AG04449 (cell line): Measurements from ENCODE around the gene PITX1.

Experiments
- CTCF ChIA-PET: fragments of 350-600 bp; formaldehyde crosslinking; extraction: SDS; loops from one replicate; lab custom pipeline; 2021; ENCODE audit warnings: antibody characterized with exemption; lab: Yijun Ruan, JAX
- POLR2A ChIA-PET: fragments of 400-600, 350-600 bp; formaldehyde crosslinking; extraction: SDS; loops from one replicate; lab custom pipeline; 2020; ENCODE audit warnings: antibody characterized with exemption, inconsistent platforms; lab: Yijun Ruan, JAX
- DNase-seq: peaks from one replicate; pipeline ENCODE4 v3.0.0-alpha.2; 2010; ENCODE audit warnings: low read depth, low spot score
- H3K4me3 ChIP-seq: 2 replicates; pipeline ENCODE4 v1.5.1; 2011; ENCODE audit warnings: low read depth, mild to moderate bottlenecking, control low read depth, low read length
- CTCF ChIP-seq: IDR thresholded peaks from one replicate; pipeline ENCODE4 v1.5.1; 2011; ENCODE audit warnings: mild to moderate bottlenecking, moderate library complexity, low read length, control low read depth, inconsistent platforms; ENCODE audit not compliant: insufficient read depth; ENCODE audit errors: missing control alignments

The PITX1 gene

GRCh38 chr5:134989266-134989830, 44.7 kb downstream of the PITX1 start:
- ChIA-PET POLR2A (no interaction called here), CTCF (no interaction called here)
- TF ChIP-seq CTCF: no peak
- H3K4me3 ChIP-seq: no peak overlapping the region
- DNase-seq: no peak

- CTCF ChIA-PET: no interaction called here
- POLR2A ChIA-PET: no interaction called here
- H3K4me3 ChIP-seq: no peak overlapping the region
- no peak for DNase-seq
- no peak for TF ChIP-seq CTCF
Measured at GRCh38 chr5:134982230-134982629, 51.8 kb downstream of the PITX1 start.

- TF ChIP-seq CTCF: no peak
- no peak overlapping the region for H3K4me3 ChIP-seq
- ChIA-PET CTCF (no interaction called here), POLR2A (no interaction called here)
- DNase-seq: no peak
Measured at GRCh38 chr5:134979416-134979815, 54.6 kb downstream of the PITX1 start.
